GM21619 (cell line): ENCODE results near the gene GPD1L.
A peak's percentile ranks its signal among the peaks of the same experiment; 100 is the strongest.

ENCODE experiments used
- ATAC-seq: cut with Tn5 transposase; IDR thresholded peaks from one replicate; pipeline ENCODE4 v1.9.1; 2021; ENCODE audit not compliant: unreplicated experiment

GPD1L gene

DNA sequence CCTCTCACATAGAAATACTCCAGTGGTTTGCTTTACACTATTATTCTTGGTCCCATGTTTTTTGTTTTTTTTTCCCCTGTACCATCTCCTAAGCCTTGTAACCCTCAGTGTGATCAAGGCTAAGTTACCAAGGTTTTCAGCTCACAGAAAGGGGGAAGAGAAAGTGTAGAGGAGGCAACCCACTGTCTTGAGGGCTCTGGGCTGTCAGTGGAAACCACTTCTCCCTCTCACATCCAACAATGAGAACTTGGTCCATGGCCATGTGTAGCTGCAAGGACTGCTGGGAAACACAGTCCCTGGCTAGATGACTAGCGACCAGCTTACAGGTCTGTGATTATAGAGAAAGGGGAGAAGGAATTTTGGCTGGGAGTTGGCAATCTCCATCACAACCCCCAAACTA, 30.3 kb downstream of the GPD1L start:
- no peak for ATAC-seq

DNA sequence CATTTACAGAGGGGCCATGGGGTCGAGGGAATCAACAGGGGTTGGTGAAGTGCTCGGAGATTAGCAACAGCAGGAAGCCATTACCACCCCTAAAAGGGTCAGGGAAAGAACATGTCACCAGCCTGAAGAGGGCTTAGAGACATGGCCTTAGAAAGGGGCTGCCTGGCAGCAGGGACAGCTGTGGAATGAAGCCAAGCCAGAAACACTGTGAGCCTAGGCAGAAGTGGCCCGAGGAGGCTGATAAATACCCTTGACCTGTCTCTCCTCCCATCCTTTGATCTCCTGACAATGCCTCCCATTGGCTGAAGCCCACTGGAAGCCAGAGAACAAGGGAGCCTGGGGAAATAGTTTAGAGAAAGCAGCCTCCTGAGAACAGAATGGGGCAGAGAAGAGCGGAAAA, 31.4 kb downstream of the GPD1L start:
- no peak for ATAC-seq

DNA sequence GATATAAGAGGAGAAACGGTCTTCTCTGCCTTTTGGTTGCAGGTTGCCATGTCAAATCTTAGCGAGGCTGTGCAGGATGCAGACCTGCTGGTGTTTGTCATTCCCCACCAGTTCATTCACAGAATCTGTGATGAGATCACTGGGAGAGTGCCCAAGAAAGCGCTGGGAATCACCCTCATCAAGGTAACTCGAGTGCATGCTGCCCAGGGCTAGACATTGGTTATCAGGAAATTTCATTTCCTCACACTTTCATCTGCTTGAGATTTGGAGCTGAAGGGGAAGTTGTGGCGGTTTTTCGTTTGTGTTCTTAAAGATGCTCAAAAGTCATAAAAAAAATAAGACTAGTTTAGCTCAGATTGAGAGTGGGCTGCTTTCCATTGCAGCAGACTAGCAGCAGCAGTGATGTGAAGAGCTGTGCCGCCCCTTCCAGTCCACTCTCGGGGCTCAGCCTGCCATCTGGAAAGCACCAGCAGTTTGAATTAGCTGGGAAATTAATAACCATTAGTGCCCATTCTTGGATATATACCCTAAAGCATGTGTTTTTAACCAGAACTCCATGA, 32.2 kb downstream of the GPD1L start:
- no peak for ATAC-seq

DNA sequence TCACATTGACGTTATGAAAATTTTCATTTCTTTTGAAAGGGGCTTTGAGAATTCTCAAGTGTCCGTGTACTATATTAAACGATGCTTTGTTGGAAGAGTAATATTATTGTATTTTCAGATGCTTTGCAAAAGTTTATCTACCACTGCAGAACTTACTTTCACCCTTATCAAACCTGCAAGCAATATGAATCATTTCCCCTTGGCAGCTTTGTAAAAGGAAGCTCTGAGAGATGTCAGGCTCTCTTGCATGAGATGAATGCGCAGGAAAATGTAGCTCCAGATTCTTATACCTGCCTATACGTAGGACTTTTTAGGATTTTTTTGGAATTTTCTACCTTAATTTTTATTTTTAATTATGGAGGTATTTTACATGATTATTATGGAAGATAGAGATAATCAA, 34.5 kb downstream of the GPD1L start:
- ATAC-seq = no peak

DNA sequence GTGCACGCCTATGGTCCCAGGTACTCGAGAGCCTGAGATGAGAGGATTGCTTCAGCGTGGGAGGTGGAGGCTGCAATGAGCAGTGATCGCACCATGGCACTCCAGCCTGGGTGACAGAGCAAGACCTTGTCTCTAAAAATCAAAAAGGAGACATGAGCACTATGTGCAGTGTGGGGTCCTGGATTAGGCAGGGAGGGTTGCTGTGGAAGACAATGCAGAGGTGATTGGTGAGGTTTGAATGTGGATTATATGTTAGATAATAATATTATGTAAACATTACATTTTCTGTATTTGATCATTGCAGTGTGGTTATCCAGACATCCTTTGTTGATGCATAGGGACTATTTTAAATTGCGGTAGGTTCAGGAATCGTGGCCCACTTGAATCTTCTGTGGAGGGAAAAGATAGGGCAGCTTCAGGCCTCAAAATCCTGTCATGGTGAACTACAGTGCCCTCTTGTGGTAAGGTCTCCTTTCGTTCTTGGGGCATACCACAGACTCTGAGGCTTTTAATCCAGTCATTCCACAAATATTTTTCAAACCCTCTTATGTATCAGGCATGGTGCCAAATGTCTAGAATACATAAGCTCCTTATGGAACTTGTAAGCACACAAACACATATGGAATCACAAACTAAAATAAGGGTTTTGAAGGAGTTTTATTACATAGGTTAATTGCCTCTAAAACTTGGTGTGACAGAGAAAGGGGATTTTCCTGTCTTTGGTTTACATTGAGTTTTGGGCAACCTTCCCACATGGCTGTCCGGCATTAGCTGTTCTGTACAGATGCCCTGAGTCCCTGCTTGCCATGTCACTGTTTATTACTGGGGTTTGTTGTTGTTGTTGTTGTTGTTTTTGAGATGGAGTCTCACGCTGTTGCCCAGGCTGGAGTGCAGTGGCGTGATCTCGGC, 37.7 kb downstream of the GPD1L start:
- peak; percentile 57 for ATAC-seq

DNA sequence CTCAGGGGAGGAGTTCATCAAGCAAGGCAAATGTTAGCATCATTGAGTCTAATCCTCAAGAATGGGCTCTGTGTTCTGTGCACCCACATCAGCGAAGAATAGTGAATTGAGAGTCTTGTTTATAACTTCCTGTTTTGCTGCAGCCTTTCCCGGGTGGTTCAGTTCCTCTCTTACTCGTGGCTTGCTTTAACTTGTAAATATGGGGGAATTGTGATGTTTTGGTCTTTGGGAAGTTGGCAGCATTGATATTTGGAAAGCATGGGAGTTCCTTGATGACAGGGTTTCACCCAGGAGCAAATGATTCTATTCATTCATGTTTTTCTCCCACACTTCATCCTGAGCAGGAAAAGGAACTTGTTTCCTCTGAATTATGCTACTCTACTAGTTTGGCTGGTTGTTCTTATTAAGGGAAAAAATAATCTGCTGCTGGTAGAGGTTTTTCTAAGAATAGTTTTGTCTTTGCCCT, 40.4 kb downstream of the GPD1L start:
- ATAC-seq = no peak

DNA sequence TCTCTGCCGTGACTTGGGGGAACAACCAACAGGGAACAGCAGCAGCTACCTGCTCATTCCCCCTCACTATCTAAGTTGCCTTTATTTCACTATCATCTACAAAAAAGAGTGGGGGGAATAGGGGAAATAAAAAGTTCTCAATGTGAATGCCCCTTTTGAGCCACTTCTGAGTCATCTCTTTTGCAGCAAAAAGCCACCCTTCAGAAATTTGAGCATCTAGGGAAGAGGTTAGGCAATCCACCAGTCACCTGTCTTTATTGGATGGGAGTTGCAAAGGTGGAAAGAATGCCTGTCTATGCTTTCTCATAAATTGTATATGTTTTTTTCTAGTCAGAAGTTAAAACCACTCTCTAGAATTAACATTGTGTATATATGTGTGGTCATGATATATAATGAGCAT, 41.1 kb downstream of the GPD1L start:
- no peak for ATAC-seq

DNA sequence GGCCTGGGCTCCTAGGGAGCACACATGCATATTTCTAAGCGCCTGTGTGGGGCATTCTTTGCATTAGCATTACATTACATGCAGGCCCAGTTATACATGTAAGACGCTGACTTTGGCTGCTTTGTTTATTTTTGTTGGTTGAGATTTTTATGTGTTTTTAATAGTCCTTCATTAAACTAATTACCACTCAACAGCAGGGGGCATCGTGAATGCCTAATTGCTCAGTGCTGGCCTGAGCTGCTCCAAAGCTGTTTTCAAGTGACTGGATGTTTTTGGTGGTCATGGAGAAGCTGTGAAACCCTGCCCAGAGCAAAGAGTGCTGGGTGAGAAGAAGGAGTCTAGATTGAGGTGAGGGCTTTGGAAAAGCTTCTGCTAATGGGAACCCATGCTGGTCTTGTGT, 41.5 kb downstream of the GPD1L start:
- no peak for ATAC-seq

DNA sequence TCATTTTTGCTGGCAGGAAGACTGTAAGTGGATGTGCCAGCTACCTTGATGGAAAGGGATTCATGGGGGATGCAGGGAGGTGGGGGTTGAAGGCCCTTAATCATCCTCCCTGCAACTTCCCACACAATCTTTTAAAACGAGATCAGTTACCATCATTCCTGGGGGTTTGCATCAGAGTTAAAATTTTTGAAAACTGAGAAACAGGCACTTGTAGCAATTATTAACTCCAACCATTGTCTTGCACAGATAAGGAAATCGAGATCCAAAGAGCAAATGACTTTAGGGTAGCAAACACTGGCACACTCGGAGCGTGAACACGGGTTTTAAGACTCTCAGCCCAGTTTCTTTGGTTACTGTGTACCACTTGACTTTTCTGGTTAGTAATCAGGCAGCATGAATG, 41.9 kb downstream of the GPD1L start:
- no peak for ATAC-seq

DNA sequence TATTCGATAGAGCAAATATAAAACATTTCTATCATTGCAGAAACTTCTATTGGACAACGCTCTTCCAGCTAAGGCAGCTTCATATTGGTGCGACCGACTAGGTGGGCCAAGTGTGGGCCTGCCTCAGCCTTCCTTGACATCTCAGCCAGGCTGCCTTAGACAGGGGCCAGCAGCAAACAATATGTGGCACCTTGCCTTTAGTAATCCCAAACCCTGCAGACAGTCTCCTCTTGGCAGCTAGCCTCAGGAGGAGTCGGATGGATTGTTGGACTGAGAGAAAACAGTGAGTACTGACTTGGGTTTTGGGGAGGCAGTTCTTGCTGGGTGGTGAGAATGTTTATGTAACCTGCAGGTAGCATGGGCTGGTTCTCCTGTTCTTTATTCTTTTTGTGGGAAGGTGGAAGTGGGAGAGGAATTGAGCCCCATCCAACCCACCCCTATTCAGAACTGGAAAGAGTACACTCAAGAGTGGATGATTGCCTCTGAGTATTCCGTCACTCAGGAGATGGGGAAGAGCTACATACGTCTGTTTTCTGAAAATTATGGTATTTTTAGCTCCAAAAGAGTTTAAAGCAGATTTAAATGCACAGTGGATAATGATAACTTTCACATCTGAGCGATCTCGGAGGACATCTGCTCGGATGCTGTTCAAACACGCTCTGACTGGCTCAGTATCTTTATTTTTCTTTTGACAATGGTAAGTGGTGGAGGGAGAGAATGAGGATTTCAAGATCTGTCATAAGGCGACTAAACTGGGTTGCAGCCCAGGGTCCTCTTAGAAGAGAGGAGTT, 47.2 kb downstream of the GPD1L start:
- ATAC-seq = no peak

DNA sequence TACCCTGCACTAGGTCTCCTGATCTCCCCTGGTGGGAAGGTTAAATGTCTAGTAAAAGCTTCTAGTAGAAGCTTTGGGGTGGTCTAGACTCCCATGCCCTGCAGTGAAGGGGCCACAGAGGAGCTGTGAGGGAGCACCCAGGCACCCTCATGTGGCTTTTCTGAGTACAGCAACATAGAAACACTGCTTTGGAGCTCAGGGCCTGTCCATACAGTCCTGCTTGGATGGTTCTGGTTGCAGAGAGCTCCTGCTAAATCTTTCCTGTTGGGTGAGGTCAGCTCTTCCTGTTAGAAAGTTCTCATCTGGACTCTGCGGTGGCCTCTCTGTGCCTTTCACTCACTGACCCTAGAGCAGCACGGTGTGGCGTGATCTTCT, 47.8 kb downstream of the GPD1L start:
- ATAC-seq = no peak

DNA sequence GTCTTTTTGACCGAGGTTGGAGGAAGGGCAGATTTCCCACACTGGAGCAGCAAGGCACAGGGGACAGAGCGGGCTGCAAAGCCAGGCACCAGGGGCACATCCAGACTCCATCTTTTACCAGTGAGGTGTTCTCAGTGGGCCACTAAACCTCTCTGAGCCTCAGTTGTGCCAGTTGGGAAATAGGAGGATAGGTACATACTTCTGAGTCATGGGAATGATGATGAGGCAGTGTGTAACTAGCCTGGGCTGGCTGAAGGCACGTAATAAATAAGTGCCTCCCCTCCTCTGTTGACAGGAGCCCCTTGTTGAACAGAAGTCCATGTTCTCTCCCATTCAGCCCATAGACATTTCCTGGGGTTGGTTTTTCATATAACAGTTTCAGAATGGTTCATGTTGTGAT, 48.7 kb downstream of the GPD1L start:
- no peak for ATAC-seq

DNA sequence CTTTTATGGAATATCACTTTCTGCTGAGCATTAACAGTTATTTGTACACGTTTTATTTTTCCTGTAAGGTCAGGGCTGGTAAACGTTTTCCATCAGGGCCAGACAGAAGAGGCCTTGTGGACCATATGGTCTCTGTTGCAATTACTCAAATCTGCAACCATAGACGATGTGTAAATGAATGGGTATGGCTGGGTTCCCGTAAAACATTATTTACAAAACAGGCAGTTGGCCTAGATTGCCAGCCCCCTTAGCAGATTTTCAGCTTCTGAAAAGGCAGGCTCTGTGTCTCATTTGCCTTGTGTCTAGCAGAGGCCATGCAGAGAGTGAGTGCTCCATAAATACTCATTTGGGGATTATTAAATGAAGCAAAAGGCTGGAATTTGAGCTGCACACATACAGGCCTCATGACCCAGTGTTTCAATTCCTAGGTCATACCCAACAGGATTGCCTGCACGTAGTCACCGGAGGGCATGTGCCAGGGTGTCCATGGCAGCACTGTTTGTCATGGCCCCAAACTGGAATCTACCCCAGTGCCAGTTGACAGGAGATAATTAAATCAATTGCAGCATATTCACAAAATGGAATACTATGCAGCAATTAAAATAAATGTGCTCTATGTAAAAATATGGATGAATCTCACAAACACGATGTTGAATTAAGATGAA, 51.3 kb downstream of the GPD1L start:
- no peak for ATAC-seq

DNA sequence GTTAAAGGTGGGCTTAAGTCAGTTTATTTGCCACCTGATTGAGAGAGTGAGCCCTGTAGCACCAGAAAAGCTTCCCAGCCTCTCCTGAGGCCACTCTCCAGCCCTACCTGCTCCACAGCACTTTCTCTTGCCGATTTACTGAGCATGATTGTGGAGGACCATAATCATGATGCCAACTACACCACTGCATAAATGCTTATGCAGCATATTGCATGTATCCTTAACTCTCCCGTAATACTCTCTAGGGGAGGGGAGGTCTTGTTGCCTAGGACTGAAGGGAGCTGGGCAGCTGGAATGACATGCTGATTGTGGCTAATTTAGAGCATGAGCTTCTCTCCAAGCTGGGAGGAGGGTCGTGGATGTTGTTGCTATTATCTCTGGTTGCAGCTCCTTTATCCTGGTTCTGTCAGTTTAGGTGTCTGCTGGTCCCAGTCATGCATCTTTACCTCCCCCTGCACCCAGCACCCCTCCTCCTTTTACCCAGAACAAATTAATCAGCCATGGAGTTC, 54.3 kb downstream of the GPD1L start:
- ATAC-seq = no peak

DNA sequence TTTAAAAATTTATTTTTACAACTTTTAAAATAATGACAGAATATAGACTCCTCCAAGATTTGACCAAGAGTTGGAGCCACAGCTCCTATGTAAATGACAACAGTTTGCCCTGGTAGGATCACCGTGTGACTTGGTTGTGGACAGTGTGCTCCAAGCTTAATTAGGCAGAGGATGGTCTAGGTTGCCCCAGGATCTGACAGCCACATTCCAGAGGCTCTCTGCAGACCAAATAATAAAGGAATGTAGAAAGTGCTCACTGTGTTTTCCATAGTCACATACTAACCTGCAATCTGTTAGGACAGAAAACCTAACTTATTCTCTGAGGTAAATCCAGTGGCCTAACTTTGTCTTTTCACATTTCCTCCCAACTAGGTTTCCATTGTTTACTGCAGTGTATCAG, 59.0 kb downstream of the GPD1L start:
- ATAC-seq = no peak

DNA sequence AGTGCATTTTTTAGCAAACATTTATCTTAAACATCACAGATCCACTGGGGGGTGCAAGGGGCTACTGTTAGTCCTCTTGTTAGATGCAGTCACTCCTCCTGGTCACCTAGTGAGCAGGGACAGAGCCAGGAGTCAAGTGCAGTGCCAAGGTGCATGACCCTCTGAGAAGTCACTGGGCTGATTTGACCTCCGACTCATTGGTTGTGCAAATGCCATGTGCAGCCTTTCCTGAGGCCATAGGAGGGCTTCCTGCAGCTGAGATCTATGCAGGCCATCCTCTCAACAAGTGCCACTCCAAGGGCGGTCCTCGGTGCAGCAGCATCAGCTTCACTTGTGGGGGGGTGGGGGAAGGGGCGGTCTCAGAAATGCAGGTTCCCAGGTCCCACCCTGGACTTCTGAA, 60.2 kb downstream of the GPD1L start:
- ATAC-seq = no peak

DNA sequence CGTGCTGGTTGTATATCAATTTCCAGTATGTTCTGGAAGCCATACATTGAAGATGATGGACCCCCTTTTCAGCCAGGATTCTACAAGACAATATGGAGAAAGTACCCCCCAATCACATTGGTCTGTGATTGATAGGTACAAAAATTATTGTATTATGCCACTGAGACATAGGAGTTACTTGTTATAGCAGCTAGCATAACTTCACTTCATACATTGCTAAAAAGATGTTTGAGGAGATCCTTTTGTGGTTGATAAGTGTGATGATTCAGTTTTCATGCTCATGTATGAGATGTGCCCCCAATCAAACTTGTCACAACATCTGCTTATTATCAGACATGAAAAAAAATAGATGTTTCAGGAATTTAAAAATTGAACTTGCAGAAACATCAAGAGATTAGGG, 66.0 kb downstream of the GPD1L start:
- no peak for ATAC-seq

DNA sequence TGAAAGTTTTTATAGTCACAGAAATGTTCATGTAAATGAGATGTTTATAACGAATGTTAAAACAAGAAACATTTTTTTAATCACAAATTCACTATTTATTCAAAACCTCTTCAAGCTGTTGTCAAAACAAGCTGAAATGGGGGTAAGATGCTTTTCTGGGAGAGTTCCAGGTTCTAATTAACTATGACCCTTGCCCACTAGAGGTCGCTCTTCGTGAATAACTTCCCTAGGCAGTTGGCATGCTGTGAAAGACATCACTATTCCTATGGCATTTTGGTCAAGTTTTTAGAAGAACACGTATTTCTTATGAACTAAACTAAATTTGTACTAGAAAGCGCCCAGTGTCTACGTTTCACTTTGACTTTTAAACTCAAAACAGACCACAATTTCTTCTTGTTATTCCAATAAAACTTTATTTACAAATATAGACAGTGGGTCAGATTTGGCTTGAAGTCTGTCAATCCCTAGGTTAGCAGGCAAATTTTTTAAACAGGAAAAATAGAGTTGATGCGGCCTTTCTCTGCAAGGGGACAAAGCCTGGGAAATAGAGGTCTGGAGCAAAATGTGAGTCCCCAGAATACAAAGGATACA, 69.3 kb downstream of the GPD1L start:
- no peak for ATAC-seq

DNA sequence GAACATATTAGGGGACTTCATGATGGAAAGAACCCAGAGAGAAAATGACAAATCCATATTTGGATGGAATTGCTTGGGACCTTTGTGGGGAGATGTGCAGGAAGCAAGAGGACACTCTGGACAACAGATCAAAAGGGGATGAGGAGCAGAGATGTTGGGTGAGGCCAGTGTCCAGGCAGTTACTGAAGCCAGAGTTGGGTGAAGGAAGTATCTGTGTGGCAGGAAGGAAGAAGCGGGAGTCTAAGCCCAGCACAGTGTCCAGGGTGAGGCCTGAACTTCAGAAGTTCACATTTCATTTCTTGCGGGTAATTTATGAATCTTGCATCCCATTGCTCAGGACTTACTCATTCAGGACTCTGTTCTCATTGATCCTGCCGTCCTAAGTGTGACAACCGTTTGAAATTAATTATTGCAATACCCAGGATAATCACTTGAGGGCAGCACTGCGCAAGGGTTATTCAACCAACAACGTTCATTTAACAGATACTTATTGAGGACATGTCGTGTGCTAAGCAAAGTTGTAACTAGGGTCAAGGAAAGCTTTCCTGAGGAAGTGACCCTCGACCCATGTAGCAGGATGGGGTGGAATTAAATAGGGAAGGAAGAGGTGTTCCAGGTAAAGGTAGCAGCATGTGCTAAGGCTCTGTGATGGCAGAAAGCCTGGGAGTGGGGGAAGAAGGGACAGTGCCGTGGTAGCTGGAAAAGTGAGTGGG, 70.7 kb downstream of the GPD1L start:
- ATAC-seq = peak; percentile 43

DNA sequence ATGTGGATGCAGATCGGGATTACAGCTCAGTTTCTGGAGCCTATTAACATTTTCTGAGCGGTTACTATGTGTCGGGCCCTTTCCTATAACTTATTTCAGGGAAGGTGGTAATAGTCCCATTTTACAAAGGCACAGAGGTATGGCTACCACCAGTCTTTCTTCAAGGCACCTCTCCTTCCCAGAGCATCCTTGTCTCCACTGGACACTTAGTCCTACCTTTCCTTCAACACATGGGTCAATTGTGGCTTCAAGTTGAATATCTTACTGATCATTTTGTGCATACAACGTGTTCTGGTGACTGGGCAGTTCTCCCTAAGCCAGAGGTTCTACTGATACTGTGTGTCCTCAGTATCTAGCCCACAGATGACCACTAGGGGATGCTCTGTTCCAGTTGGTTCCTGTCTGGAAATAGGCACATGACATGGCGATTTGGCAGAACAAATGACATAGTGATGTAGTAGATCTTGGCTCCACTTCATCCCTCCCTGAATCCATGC, 71.3 kb downstream of the GPD1L start:
- peak; percentile 77 for ATAC-seq
